Fibroblast of the aortic adventitia (primary cell): Measurements from ENCODE around the gene FRMD4A. TPM values are rescaled to one million over a fixed set of nuclear protein-coding genes. Genes with fewer than 3 reads are reported as not detected.

Source experiments
- DNase-seq: peaks from one replicate; pipeline ENCODE4 v3.0.0-alpha.2; 2010; ENCODE audit warnings: low read depth
- H3K4me3 ChIP-seq: 2 replicates; pipeline ENCODE4 v1.5.1; 2011; ENCODE audit warnings: low read depth, mild to moderate bottlenecking, control low read depth, low read length, moderate library complexity
- CTCF ChIP-seq: IDR thresholded peaks from 2 replicates; pipeline ENCODE4 v1.5.1; 2011; ENCODE audit warnings: mild to moderate bottlenecking, low read length, control low read depth, inconsistent platforms; ENCODE audit not compliant: insufficient read depth
- total RNA-seq: library from RNA; depleted of rRNA; stranded (reverse); fragments of >200 nt; gene quantifications from 2 replicates; pipeline ENCODE4 v1.2.3, GENCODE V29; 2012; ENCODE audit warnings: low replicate concordance

Gene FRMD4A
- total RNA-seq, 1 donor, result 42.4 TPM

GRCh38 chr10:14062528-14063260, 268.0 kb downstream of the FRMD4A start:
- peak; percentile 49 for DNase-seq
- TF ChIP-seq CTCF, result no peak
- H3K4me3 ChIP-seq, result no peak overlapping the region

- no peak overlapping the region for H3K4me3 ChIP-seq
- TF ChIP-seq CTCF, result no peak
- DNase-seq, result no peak
Measured at GRCh38 chr10:14060320-14061070, 270.2 kb downstream of the FRMD4A start.

GRCh38 chr10:14056610-14057332, 274.0 kb downstream of the FRMD4A start:
- H3K4me3 ChIP-seq, result no peak overlapping the region

GRCh38 chr10:14052931-14053330, 277.8 kb downstream of the FRMD4A start:
- TF ChIP-seq CTCF, result no peak
- H3K4me3 ChIP-seq, result no peak overlapping the region
- DNase-seq, result no peak

More at GRCh38 chr10:14056610-14057332, 274.0 kb downstream of the FRMD4A start:
- DNase-seq, result peak; percentile 91
- TF ChIP-seq CTCF, result no peak

GRCh38 chr10:14050598-14050997, 280.1 kb downstream of the FRMD4A start:
- no peak for TF ChIP-seq CTCF
- DNase-seq, result no peak
- H3K4me3 ChIP-seq, result no peak overlapping the region

GRCh38 chr10:14048930-14049613, 281.7 kb downstream of the FRMD4A start:
- no peak overlapping the region for H3K4me3 ChIP-seq
- no peak for DNase-seq
- TF ChIP-seq CTCF, result no peak
